Measurements from ENCODE around the gene NOBOX. TPM values are rescaled to one million over a fixed set of nuclear protein-coding genes. Genes with fewer than 3 reads are reported as not detected.

NOBOX gene
- total and polyA plus RNA-seq, 2 donors (not counting 1 experiment from before 2014, with no cell fraction given), result not detected

DNA sequence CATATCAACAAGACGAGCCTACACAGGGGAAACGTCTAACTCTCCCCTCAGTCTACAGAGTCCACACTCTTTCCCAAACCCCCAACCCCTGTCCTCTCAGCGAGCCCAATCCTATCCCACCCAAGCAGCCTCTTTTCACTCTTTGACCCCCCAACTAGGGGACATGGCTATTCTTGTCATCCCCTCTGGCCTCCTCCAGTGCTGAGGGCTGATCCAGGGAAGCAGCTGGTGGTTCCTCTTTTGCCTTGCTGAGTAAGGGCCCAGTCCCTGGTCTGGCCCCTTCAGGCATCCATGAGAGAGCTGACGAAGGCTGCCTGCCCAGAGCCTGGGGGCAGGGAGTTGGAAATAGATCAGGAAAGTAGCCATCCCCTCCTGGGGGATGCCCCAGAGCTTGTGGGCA, 6.4 kb downstream of the NOBOX start:
- Histone ChIP-seq H3K4me2 (ENCODE audit: extremely low read depth, insufficient read depth, low read length) (no peak overlapping the region), H3K9me3 (ENCODE audit: control insufficient read depth, insufficient read depth, low read depth, low read length) (no peaks in the 10 kb centered on the region), H3K79me2 (ENCODE audit: control insufficient read depth, insufficient read depth, low read length) (no peaks in the 10 kb centered on the region), H3K27me3 (ENCODE audit: control insufficient read depth, insufficient read depth, low read length) (no peaks in the 10 kb centered on the region), H3K4me3 (replicated peaks in 1 of 4; ENCODE audit: control extremely low read depth in 1 of 4, insufficient read depth in 1 of 4, low read depth in 3 of 4, low read length in 4 of 4) (no peak overlapping the region), H3K9ac (ENCODE audit: insufficient read depth, low read length) (no peak overlapping the region), H2AFZ (ENCODE audit: low read length) (no peak overlapping the region), H3K36me3 (ENCODE audit: control insufficient read depth, insufficient read depth, low read length) (no peaks in the 10 kb centered on the region), H3K27ac (ENCODE audit: insufficient read depth, low read length) (no peak overlapping the region), H3K4me1 (ENCODE audit: control insufficient read depth, extremely low read depth, insufficient read depth, low read length) (no peaks in the 10 kb centered on the region), H4K20me1 (ENCODE audit: control insufficient read depth, extremely low read depth, insufficient read depth, low read length) (no peaks in the 10 kb centered on the region)
- TF ChIP-seq, protein P1, sequence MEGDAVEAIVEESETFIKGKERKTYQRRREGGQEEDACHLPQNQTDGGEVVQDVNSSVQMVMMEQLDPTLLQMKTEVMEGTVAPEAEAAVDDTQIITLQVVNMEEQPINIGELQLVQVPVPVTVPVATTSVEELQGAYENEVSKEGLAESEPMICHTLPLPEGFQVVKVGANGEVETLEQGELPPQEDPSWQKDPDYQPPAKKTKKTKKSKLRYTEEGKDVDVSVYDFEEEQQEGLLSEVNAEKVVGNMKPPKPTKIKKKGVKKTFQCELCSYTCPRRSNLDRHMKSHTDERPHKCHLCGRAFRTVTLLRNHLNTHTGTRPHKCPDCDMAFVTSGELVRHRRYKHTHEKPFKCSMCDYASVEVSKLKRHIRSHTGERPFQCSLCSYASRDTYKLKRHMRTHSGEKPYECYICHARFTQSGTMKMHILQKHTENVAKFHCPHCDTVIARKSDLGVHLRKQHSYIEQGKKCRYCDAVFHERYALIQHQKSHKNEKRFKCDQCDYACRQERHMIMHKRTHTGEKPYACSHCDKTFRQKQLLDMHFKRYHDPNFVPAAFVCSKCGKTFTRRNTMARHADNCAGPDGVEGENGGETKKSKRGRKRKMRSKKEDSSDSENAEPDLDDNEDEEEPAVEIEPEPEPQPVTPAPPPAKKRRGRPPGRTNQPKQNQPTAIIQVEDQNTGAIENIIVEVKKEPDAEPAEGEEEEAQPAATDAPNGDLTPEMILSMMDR (conservative IDR thresholded peaks at IDR 0.05 in 1 of 2, IDR thresholded peaks at IDR 0.05 in 1 of 2; ENCODE audit: low read depth in 1 of 2, low read length in 2 of 2), result no peak
- no peak for TF ChIP-seq EZH2 (IDR thresholded peaks at IDR 0.05; ENCODE audit: low read length, missing control alignments)
- DNase-seq (ENCODE audit: low read depth in 2 of 2), result no peak

DNA sequence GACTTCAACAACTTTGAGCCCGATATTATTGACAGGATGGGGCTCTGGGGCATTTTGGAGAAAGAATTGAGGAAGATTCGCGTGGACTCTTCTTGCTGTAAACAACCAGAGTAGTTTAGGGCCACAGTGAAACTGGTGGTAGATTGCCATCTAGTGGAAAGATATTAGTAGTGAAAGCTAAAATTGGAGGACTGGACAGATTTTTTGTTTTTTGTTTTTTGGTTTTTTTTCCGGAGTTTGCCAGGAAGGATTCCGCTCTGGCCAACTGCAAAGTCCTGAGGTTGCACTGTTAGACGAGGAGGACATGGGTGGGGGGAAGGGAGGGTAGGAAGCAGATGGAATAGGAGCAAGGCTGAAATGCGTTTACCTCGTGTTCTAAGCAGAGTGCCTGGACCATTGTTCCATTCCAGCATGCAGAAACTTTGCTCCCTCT, 11.7 kb downstream of the NOBOX start:
- DNase-seq (ENCODE audit: low read depth in 2 of 2), result peak; percentile 37 to 79
- Histone ChIP-seq H3K9me3 (ENCODE audit: control insufficient read depth, insufficient read depth, low read depth, low read length) (no peaks in the 10 kb centered on the region), H4K20me1 (ENCODE audit: control insufficient read depth, extremely low read depth, insufficient read depth, low read length) (no peaks in the 10 kb centered on the region), H2AFZ (ENCODE audit: low read length) (peak overlapping the region; percentile 94), H3K27ac (ENCODE audit: insufficient read depth, low read length) (no peak overlapping the region), H3K4me1 (ENCODE audit: control insufficient read depth, extremely low read depth, insufficient read depth, low read length) (no peaks in the 10 kb centered on the region), H3K79me2 (ENCODE audit: control insufficient read depth, insufficient read depth, low read length) (no peaks in the 10 kb centered on the region), H3K4me2 (ENCODE audit: extremely low read depth, insufficient read depth, low read length) (peak overlapping the region; percentile 87), H3K4me3 (replicated peaks in 1 of 4; ENCODE audit: control extremely low read depth in 1 of 4, insufficient read depth in 1 of 4, low read depth in 3 of 4, low read length in 4 of 4) (peak overlapping the region in 2 of 4 experiments; percentile 29 to 39), H3K9ac (ENCODE audit: insufficient read depth, low read length) (no peak overlapping the region), H3K27me3 (ENCODE audit: control insufficient read depth, insufficient read depth, low read length) (no peaks in the 10 kb centered on the region), H3K36me3 (ENCODE audit: control insufficient read depth, insufficient read depth, low read length) (no peaks in the 10 kb centered on the region)
- no peak for TF ChIP-seq EZH2 (IDR thresholded peaks at IDR 0.05; ENCODE audit: low read length, missing control alignments)
- TF ChIP-seq, protein P1 (conservative IDR thresholded peaks at IDR 0.05 in 1 of 2, IDR thresholded peaks at IDR 0.05 in 1 of 2; ENCODE audit: low read depth in 1 of 2, low read length in 2 of 2), result peak; percentile 63 to 73

DNA sequence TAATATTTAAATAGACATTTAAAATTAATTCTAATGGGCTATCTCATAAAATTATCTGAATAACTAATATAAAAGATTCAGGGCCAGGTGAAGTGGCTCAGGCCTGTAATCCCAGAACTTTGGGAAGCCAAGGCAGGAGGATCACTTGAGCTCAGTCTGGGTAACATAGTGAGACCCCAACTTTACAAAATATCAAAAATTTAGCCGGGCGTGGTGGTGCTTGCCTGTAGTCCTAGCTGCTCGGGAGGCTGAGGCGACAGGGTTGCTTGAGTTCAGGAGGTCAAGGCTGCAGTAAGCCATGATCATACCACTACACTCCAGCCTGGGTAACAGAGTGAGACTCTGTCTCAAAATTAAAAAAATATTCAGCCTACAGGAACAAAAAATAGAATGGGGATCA, 12.5 kb downstream of the NOBOX start:
- H3K79me2 ChIP-seq (ENCODE audit: control insufficient read depth, insufficient read depth, low read length), result no peaks in the 10 kb centered on the region
- no peaks in the 10 kb centered on the region for H4K20me1 ChIP-seq (ENCODE audit: control insufficient read depth, extremely low read depth, insufficient read depth, low read length)
- TF ChIP-seq EZH2 (IDR thresholded peaks at IDR 0.05; ENCODE audit: low read length, missing control alignments), result no peak
- TF ChIP-seq, protein P1 (conservative IDR thresholded peaks at IDR 0.05 in 1 of 2, IDR thresholded peaks at IDR 0.05 in 1 of 2; ENCODE audit: low read depth in 1 of 2, low read length in 2 of 2), result no peak
- H3K4me3 ChIP-seq (replicated peaks in 1 of 4; ENCODE audit: control extremely low read depth in 1 of 4, insufficient read depth in 1 of 4, low read depth in 3 of 4, low read length in 4 of 4), result no peak overlapping the region
- DNase-seq (ENCODE audit: low read depth in 2 of 2), result no peak
- no peak overlapping the region for H3K4me2 ChIP-seq (ENCODE audit: extremely low read depth, insufficient read depth, low read length)
- H3K9me3 ChIP-seq (ENCODE audit: control insufficient read depth, insufficient read depth, low read depth, low read length), result no peaks in the 10 kb centered on the region
- no peak overlapping the region for H3K27ac ChIP-seq (ENCODE audit: insufficient read depth, low read length)
- H3K9ac ChIP-seq (ENCODE audit: insufficient read depth, low read length), result no peak overlapping the region
- H3K4me1 ChIP-seq (ENCODE audit: control insufficient read depth, extremely low read depth, insufficient read depth, low read length), result no peaks in the 10 kb centered on the region
- no peaks in the 10 kb centered on the region for H3K27me3 ChIP-seq (ENCODE audit: control insufficient read depth, insufficient read depth, low read length)
- H3K36me3 ChIP-seq (ENCODE audit: control insufficient read depth, insufficient read depth, low read length), result no peaks in the 10 kb centered on the region
- no peak overlapping the region for H2AFZ ChIP-seq (ENCODE audit: low read length)
